ENCODE data around the gene LYZL2.

GRCh38 chr10:30625080-30625479, 4.5 kb downstream of the LYZL2 start:
- TF ChIP-seq CTCF (IDR thresholded peaks at IDR 0.05) (no peak), POLR2A (IDR thresholded peaks at IDR 0.05) (no peak)

All from tibial nerve (tissue), 3 donors.